Measurements from ENCODE around the gene NCOA6. TPM values are rescaled to one million over a fixed set of nuclear protein-coding genes. Genes with fewer than 3 reads are reported as not detected.

NCOA6 gene
- total and polyA plus RNA-seq, 2 of the 4 experiments (the other 2 are of a cell fraction) = 3.6 to 13.1 TPM

GRCh38 chr20:34863421-34863965 is 38.0 kb upstream of the NCOA6 start:
- Histone ChIP-seq H4K20me1 (ENCODE audit: insufficient read depth, low read length) (no peaks in the 10 kb centered on the region; the same call in 1 of the 2 replicates), H3K56ac (ENCODE audit: extremely low read depth, insufficient read depth, low read length) (no peak overlapping the region), H3K27me3 (ENCODE audit: control insufficient read depth, insufficient read depth, low read length) (no peaks in the 10 kb centered on the region), H2BK20ac (ENCODE audit: low read depth, low read length) (no peak overlapping the region), H3K9me3 (ENCODE audit: control insufficient read depth, insufficient read depth, low read length) (no peaks in the 10 kb centered on the region), H3K14ac (replicated peaks; ENCODE audit: low read depth, low read length) (no peak overlapping the region), H2AFZ (replicated peaks; ENCODE audit: low read length, poor library complexity) (no peak overlapping the region), H3K4me3 (ENCODE audit: insufficient read depth, low read depth, low read length) (no peak overlapping the region), H3K9ac (ENCODE audit: low read depth, low read length) (no peak overlapping the region), H4K8ac (ENCODE audit: low read depth in 2 of 2, low read length in 2 of 2) (no peak overlapping the region), H2BK15ac (ENCODE audit: low read depth, low read length) (no peak overlapping the region), H4K5ac (ENCODE audit: low read depth, low read length) (no peak overlapping the region), H3K4ac (ENCODE audit: low read depth, low read length) (no peak overlapping the region), H3K36me3 (ENCODE audit: control insufficient read depth, insufficient read depth, low read length) (peaks cover 22% of the 10 kb centered on the region), H2AK9ac (replicated peaks; ENCODE audit: low read depth, low read length, poor library complexity) (no peak overlapping the region), H3K23ac (ENCODE audit: low read depth, low read length) (no peak overlapping the region), H3K4me1 (ENCODE audit: control insufficient read depth, insufficient read depth, low read length) (no peaks in the 10 kb centered on the region), H4K91ac (ENCODE audit: insufficient read depth, low read depth, low read length) (no peak overlapping the region), H2BK5ac (ENCODE audit: low read depth, low read length, poor library complexity, severe bottlenecking) (no peak overlapping the region), H3K9me1 (ENCODE audit: insufficient read depth, low read length) (no peaks in the 10 kb centered on the region), H3K4me2 (ENCODE audit: low read depth, low read length) (no peak overlapping the region), H3K27ac (ENCODE audit: insufficient read depth, low read length) (no peak overlapping the region), H2BK120ac (ENCODE audit: low read depth, low read length) (no peak overlapping the region), H2AK5ac (ENCODE audit: low read depth, low read length) (no peak overlapping the region), H3K18ac (ENCODE audit: low read depth, low read length) (no peak overlapping the region), H3K79me1 (ENCODE audit: low read depth in 1 of 2, low read length in 2 of 2) (peaks cover 8 to 13% of the 10 kb centered on the region in 2 experiments; a peak in 2 of 4 replicates)
- no peak for DNase-seq
- CTCF ChIA-PET = no interaction called here
- ATAC-seq (ENCODE audit: low read depth) = no peak
- in situ Hi-C loops (cut with MboI; ENCODE audit: low sequenced_read_pairs) (loop anchor here (25.0 kb wide), 1 partner anchor 399 kb away; no protein-coding TSS in a partner anchor), dilution Hi-C loops (cut with HindIII; ENCODE audit: low sequenced_read_pairs, unreplicated experiment) (no loop called here), intact Hi-C loops (cut with micrococcal nuclease) (no loop called here)
- POLR2A ChIA-PET (ENCODE audit: unreplicated experiment) = no interaction called here
- TF ChIP-seq MXI1 (IDR thresholded peaks at IDR 0.05; ENCODE audit: borderline replicate concordance, low read depth, low read length) (no peak), NFE2L2 (IDR thresholded peaks at IDR 0.05; ENCODE audit: low read depth, low read length) (no peak), ELK1 (IDR thresholded peaks at IDR 0.05; ENCODE audit: borderline replicate concordance, low read depth, low read length) (no peak), CEBPB (IDR thresholded peaks at IDR 0.05; ENCODE audit: low read depth, low read length) (no peak)
- BruUV-seq (replicated peaks) = no TSS peak
- 67% methylated on average over 21 of the region's 32 CpGs; no CpG with 5 or more reads in 1 of the 2 experiments for WGBS, 2 experiments (ENCODE audit: extremely low coverage in 2 of 2, insufficient read length in 1 of 2)
